GM10266 (cell line): ENCODE data around the gene RNASE4.

Experiments
- DNase-seq: peaks from one replicate; pipeline ENCODE4 v3.0.0; 2012; ENCODE audit errors: extremely low spot score
- CTCF ChIP-seq: IDR thresholded peaks from 2 replicates; pipeline ENCODE4 v1.5.1; 2012; ENCODE audit warnings: mild to moderate bottlenecking, low read depth; ENCODE audit not compliant: control insufficient read depth, insufficient read depth; ENCODE audit errors: missing control alignments

Gene RNASE4

GRCh38 chr14:20707622-20708021 is 23.3 kb downstream of the RNASE4 start:
- TF ChIP-seq CTCF = no peak
- no peak for DNase-seq

- no peak for DNase-seq
- no peak for TF ChIP-seq CTCF
Measured at GRCh38 chr14:20711261-20711660, 26.9 kb downstream of the RNASE4 start.

GRCh38 chr14:20711685-20712084 is 27.3 kb downstream of the RNASE4 start:
- no peak for DNase-seq
- TF ChIP-seq CTCF = no peak

DNA sequence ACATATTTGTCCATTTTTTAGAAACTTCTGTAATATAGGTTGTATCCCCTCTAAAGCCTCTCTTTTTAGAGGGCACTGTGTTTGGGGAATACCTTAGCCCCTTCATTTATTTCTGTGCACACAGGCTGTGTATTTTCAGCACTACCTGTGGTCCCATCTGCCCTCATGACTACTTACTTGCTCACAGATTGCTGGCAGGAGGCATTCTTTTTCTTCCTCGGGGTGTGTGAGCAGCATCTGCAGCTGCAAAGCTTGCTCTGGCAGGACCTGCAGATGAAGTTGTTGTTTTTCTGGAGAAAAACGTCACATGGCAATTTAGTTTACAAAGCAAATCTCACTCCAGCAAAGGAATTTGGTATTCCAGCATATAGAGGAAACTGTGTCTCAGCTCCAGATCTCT is 28.5 kb downstream of the RNASE4 start:
- no peak for TF ChIP-seq CTCF
- DNase-seq = no peak

GRCh38 chr14:20714593-20715250 is 30.4 kb downstream of the RNASE4 start:
- no peak for TF ChIP-seq CTCF
- DNase-seq = no peak

GRCh38 chr14:20719777-20720176 is 35.4 kb downstream of the RNASE4 start:
- TF ChIP-seq CTCF = no peak
- DNase-seq = no peak

DNA sequence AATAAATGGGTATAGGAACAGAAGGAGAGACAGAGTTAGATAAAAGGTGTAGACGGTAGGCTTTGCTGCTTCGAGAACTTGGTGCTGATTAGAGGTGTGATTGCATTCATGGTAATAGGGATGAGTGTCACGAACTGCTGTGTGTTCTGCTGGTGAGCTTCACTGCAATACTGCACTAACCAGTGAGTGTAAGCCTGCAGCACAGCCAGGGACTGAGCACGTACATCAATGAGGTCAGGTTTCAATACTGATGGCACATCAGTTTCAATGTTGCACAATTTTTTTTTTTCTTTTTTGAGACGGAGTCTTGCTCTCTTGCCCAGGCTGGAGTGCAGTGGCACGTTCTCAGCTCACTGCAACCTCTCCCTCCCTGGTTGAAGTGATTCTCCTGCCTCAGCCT is 36.4 kb downstream of the RNASE4 start:
- no peak for TF ChIP-seq CTCF
- DNase-seq = no peak
